Measurements from ENCODE around the gene NOS2. TPM values are rescaled to one million over a fixed set of nuclear protein-coding genes. Genes with fewer than 3 reads are reported as not detected.

The NOS2 gene
- total RNA-seq, 1 experiment from 2014 or later = 0.35 TPM

GRCh38 chr17:27802962-27803680 lies 2.8 kb upstream of the NOS2 start:
- Histone ChIP-seq H2BK120ac (ENCODE audit: low read depth, low read length, poor library complexity, severe bottlenecking) (no peak overlapping the region), H3K27ac (ENCODE audit: insufficient read length, low read depth, low read length) (no peak overlapping the region), H3K4me2 (ENCODE audit: insufficient read depth, insufficient read length, low read length) (no peak overlapping the region), H3K4ac (ENCODE audit: low read depth, low read length) (no peak overlapping the region), H3K9me3 (ENCODE audit: control insufficient read depth, low read depth, low read length) (no peaks in the 10 kb centered on the region), H4K8ac (replicated peaks; ENCODE audit: insufficient read length, low read depth, low read length) (no peak overlapping the region), H4K20me1 (ENCODE audit: control insufficient read depth, insufficient read depth, insufficient read length) (no peaks in the 10 kb centered on the region), H3K23ac (ENCODE audit: insufficient read length, low read depth, low read length) (no peak overlapping the region), H3K79me2 (ENCODE audit: insufficient read depth, low read length) (no peaks in the 10 kb centered on the region; the same call in 1 of the 2 replicates), H2BK12ac (ENCODE audit: insufficient read length, low read depth, low read length) (no peak overlapping the region), H2BK15ac (ENCODE audit: low read depth, low read length) (no peak overlapping the region), H3K56ac (ENCODE audit: insufficient read length, low read depth, low read length) (no peak overlapping the region), H3K4me1 (ENCODE audit: insufficient read depth, low read length) (no peaks in the 10 kb centered on the region; the same call in 1 of the 2 replicates), H2BK5ac (ENCODE audit: insufficient read length, low read length) (no peak overlapping the region), H3K79me1 (ENCODE audit: insufficient read depth, low read depth, low read length, poor library complexity, severe bottlenecking) (no peaks in the 10 kb centered on the region), H2AFZ (ENCODE audit: low read length) (no peak overlapping the region), H3K14ac (ENCODE audit: insufficient read depth, low read length) (no peak overlapping the region), H2AK5ac (ENCODE audit: insufficient read length, low read length) (no peak overlapping the region), H3T11ph (ENCODE audit: low read length) (no peak overlapping the region), H3K27me3 (ENCODE audit: insufficient read depth, low read length) (no peaks in the 10 kb centered on the region), H4K91ac (ENCODE audit: insufficient read length, low read depth, low read length) (no peak overlapping the region), H3K9ac (ENCODE audit: extremely low read depth, insufficient read length, low read length) (no peak overlapping the region), H3K23me2 (ENCODE audit: insufficient read length, low read depth, low read length, poor library complexity, severe bottlenecking) (peaks cover 5% of the 10 kb centered on the region), H4K5ac (ENCODE audit: insufficient read length, low read depth, low read length) (no peak overlapping the region), H2BK20ac (ENCODE audit: low read depth, low read length, poor library complexity, severe bottlenecking) (no peak overlapping the region), H3K18ac (ENCODE audit: insufficient read length, low read depth, low read length) (no peak overlapping the region)
- peaks cover 3% of the 10 kb centered on the region for H3K27me3 Mint-ChIP-seq (ENCODE audit: low read depth)
- TF ChIP-seq, protein P1, sequence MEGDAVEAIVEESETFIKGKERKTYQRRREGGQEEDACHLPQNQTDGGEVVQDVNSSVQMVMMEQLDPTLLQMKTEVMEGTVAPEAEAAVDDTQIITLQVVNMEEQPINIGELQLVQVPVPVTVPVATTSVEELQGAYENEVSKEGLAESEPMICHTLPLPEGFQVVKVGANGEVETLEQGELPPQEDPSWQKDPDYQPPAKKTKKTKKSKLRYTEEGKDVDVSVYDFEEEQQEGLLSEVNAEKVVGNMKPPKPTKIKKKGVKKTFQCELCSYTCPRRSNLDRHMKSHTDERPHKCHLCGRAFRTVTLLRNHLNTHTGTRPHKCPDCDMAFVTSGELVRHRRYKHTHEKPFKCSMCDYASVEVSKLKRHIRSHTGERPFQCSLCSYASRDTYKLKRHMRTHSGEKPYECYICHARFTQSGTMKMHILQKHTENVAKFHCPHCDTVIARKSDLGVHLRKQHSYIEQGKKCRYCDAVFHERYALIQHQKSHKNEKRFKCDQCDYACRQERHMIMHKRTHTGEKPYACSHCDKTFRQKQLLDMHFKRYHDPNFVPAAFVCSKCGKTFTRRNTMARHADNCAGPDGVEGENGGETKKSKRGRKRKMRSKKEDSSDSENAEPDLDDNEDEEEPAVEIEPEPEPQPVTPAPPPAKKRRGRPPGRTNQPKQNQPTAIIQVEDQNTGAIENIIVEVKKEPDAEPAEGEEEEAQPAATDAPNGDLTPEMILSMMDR (conservative IDR thresholded peaks at IDR 0.05) = no peak
- H3K27ac Mint-ChIP-seq = peak overlapping the region in 1 of 3 experiments; percentile 55; a peak in 2 of 7 replicates
- no peaks in the 10 kb centered on the region for H3K36me3 Mint-ChIP-seq (ENCODE audit: insufficient read depth in 1 of 3, low read depth in 3 of 3)
- H3K9me3 Mint-ChIP-seq = no peaks in the 10 kb centered on the region; a peak in 1 of 5 replicates
- no peak overlapping the region for H3K4me3 Mint-ChIP-seq
- WGBS (ENCODE audit: extremely low coverage, insufficient read length, low lambda C conversion rate) = no CpG with 5 or more reads among the region's 7 CpGs
- H3K4me1 Mint-ChIP-seq = peaks cover 13 to 26% of the 10 kb centered on the region in 2 experiments
- DNase-seq = no peak

Measured in H9 (cell line).